ENCODE data around the gene EMC1. TPM values are rescaled to one million over a fixed set of nuclear protein-coding genes. Genes with fewer than 3 reads are reported as not detected.
A peak's percentile ranks its signal among the peaks of the same experiment; 100 is the strongest.
"Not testable (repeated sequence)": the region's sequence is repeated elsewhere in the genome, so short reads cannot be mapped to it uniquely, and the experiment has no call there.

EMC1 gene
- total RNA-seq, 1 donor from 2014 or later, result 51.6 TPM

DNA sequence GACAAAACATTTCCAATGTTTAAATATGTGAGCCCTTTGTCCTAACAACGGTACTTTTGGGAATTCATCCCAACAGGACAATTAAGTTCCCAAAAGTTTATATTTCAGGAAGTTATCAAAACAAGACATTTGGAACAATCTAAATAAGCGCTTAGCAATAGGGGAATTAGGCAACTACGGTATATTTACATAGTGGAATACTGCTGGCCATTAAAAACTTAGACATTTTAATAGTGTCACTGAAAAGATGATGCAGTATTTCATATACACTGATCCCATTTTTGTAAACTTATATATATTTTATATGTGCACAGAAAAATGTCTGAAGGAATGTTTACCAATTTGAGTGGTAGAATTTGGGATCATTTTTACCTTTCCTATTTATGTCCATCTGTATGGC lies 62.1 kb downstream of the EMC1 start:
- DNase-seq, result no peak

GRCh38 chr1:19187852-19188251 lies 63.5 kb downstream of the EMC1 start:
- DNase-seq, result no peak

- peak; percentile 12 for DNase-seq
Observed at GRCh38 chr1:19186001-19186400, 65.3 kb downstream of the EMC1 start.

DNA sequence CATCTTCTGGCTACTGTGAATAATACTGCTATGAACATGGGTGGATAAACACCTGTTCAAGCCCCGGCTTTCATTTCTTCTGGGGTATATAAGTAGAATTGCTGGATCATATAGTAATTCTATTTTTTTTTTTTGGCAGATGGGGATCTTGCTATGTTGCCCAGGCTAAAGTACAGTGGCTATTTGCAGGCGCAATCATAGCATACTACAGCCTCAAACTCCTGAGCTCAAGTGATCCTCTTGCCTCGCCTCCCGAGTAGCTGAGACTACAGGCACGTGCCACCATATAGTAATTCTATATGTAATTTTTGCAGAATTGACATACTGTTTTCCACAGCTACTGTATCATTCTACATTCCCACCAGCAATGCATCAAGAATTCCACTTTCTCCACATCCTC lies 69.1 kb downstream of the EMC1 start:
- DNase-seq, result no peak

GRCh38 chr1:19180265-19180657 lies 71.1 kb downstream of the EMC1 start:
- DNase-seq, result not testable (repeated sequence)

GRCh38 chr1:19179597-19180264 lies 71.6 kb downstream of the EMC1 start:
- peak; percentile 76 for DNase-seq

- DNase-seq, result no peak
Observed at GRCh38 chr1:19178734-19179398, 72.5 kb downstream of the EMC1 start.

- no peak for DNase-seq
Observed at GRCh38 chr1:19177811-19178210, 73.5 kb downstream of the EMC1 start.

DNA sequence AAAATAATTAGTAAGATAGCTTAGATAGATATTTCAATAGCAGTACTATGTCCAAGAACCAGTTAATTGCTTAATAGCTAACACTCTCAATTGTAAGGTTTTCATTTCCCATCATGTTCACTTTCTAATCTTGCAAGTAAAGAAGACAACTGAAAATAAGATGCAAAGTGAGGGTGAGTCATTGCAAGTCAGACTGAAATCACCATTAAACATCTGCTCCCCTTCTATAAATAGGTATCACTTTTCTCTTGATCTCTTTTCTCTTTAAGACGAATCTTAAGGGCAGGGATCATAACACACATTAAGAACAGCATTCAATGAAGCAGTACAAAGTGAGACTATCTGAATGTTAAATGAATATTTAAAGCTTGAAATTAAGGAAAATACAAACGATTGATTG lies 81.7 kb downstream of the EMC1 start:
- peak; percentile 14 for DNase-seq

DNA sequence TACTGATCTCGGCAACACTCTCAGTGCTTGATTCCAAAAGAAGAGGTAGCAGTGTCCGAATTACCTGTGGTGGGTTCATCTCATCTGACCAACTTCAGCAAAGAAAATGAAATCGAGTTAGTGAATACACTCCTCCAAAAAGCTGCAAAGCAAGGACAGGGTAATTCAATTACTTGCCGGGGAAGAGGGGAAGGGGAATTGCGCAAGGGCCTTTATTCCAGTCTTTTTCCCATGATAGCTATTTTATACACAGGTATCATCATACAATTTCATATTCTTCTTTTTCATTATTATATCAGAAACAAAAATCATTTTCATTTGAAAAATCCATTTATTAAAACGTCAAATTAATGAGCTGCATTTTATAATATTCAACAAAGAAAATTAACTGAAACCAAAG lies 84.2 kb downstream of the EMC1 start:
- DNase-seq, result no peak

DNA sequence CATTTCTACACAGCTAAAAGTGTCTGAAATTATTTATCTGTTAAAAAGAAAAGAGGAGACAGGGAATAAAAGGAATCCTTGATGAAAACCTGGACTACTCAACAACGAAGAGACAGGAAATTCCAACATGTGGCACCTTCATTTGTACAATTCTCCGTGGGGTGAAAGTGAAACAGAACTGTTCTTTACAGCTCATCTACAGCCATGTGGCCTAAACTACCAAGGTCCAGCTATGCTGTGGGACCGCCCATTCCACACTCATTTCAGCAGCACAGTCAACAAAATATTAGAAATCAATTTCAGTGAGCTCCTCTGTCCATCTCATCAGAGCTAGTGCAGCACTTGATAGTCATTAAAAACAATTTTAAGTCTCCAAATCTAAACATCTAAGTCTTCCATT lies 85.3 kb downstream of the EMC1 start:
- peak; percentile 22 for DNase-seq

Other genes with a start within 250 kb of the EMC1 start
- gene UBR4, start 41.3 kb downstream of the EMC1 start, total RNA-seq, result 95.1 and 172 TPM in 2 replicates
- gene MRTO4, start 281 bp upstream of the EMC1 start, total RNA-seq, result 23.5 and 29.7 TPM in 2 replicates
- gene AKR7A3, start 37.2 kb upstream of the EMC1 start, total RNA-seq, result 0.14 and 0.34 TPM in 2 replicates
- gene AKR7A2, start 60.6 kb upstream of the EMC1 start, total RNA-seq, result 64.5 and 72.9 TPM in 2 replicates
- gene SLC66A1, start 60.8 kb upstream of the EMC1 start, total RNA-seq, result 16.0 and 17.7 TPM in 2 replicates
- 160 and 165 TPM in 2 replicates for gene CAPZB, start 234.0 kb upstream of the EMC1 start, total RNA-seq

Data from dermis blood vessel endothelial cell (primary cell).